ENCODE results near the gene VSNL1.

Gene VSNL1

GRCh38 chr2:17604050-17604449 lies 63.6 kb downstream of the VSNL1 start:
- DNase-seq (ENCODE audit: low spot score), result no peak
- no peaks in the 10 kb centered on the region for H3K9me3 ChIP-seq (ENCODE audit: severe bottlenecking)
- H3K4me1 ChIP-seq (ENCODE audit: insufficient read depth, poor library complexity, severe bottlenecking), result peaks cover 8% of the 10 kb centered on the region
- no peaks in the 10 kb centered on the region for H3K27me3 ChIP-seq (ENCODE audit: insufficient read depth, poor library complexity, severe bottlenecking)
- ATAC-seq (ENCODE audit: low read depth), result no peak
- no peak overlapping the region for H3K4me3 ChIP-seq (ENCODE audit: severe bottlenecking)
- H3K27ac ChIP-seq (ENCODE audit: poor library complexity, severe bottlenecking), result no peak overlapping the region
- TF ChIP-seq CTCF (IDR thresholded peaks at IDR 0.05; ENCODE audit: poor library complexity, severe bottlenecking), result no peak
- H3K36me3 ChIP-seq (ENCODE audit: low read depth), result no peaks in the 10 kb centered on the region

GRCh38 chr2:17605696-17606095 lies 65.2 kb downstream of the VSNL1 start:
- H3K4me3 ChIP-seq (ENCODE audit: severe bottlenecking), result no peak overlapping the region
- no peaks in the 10 kb centered on the region for H3K9me3 ChIP-seq (ENCODE audit: severe bottlenecking)
- DNase-seq (ENCODE audit: low spot score) (no peak), ATAC-seq (ENCODE audit: low read depth) (no peak)
- H3K36me3 ChIP-seq (ENCODE audit: low read depth), result no peaks in the 10 kb centered on the region
- H3K27me3 ChIP-seq (ENCODE audit: insufficient read depth, poor library complexity, severe bottlenecking), result no peaks in the 10 kb centered on the region
- no peak overlapping the region for H3K27ac ChIP-seq (ENCODE audit: poor library complexity, severe bottlenecking)
- H3K4me1 ChIP-seq (ENCODE audit: insufficient read depth, poor library complexity, severe bottlenecking), result no peaks in the 10 kb centered on the region
- no peak for TF ChIP-seq CTCF (IDR thresholded peaks at IDR 0.05; ENCODE audit: poor library complexity, severe bottlenecking)

- Histone ChIP-seq H3K27me3 (ENCODE audit: insufficient read depth, poor library complexity, severe bottlenecking) (no peaks in the 10 kb centered on the region), H3K9me3 (ENCODE audit: severe bottlenecking) (no peaks in the 10 kb centered on the region), H3K4me1 (ENCODE audit: insufficient read depth, poor library complexity, severe bottlenecking) (no peaks in the 10 kb centered on the region), H3K27ac (ENCODE audit: poor library complexity, severe bottlenecking) (no peak overlapping the region), H3K36me3 (ENCODE audit: low read depth) (no peaks in the 10 kb centered on the region), H3K4me3 (ENCODE audit: severe bottlenecking) (no peak overlapping the region)
- DNase-seq (ENCODE audit: low spot score) (no peak), ATAC-seq (ENCODE audit: low read depth) (no peak)
- no peak for TF ChIP-seq CTCF (IDR thresholded peaks at IDR 0.05; ENCODE audit: poor library complexity, severe bottlenecking)
Observed at GRCh38 chr2:17606851-17607250, 66.4 kb downstream of the VSNL1 start.

- no peak for ATAC-seq (ENCODE audit: low read depth)
- Histone ChIP-seq H3K9me3 (ENCODE audit: severe bottlenecking) (no peaks in the 10 kb centered on the region), H3K27ac (ENCODE audit: poor library complexity, severe bottlenecking) (no peak overlapping the region), H3K4me1 (ENCODE audit: insufficient read depth, poor library complexity, severe bottlenecking) (no peaks in the 10 kb centered on the region), H3K4me3 (ENCODE audit: severe bottlenecking) (no peak overlapping the region), H3K36me3 (ENCODE audit: low read depth) (no peaks in the 10 kb centered on the region), H3K27me3 (ENCODE audit: insufficient read depth, poor library complexity, severe bottlenecking) (no peaks in the 10 kb centered on the region)
- DNase-seq (ENCODE audit: low spot score), result no peak
- no peak for TF ChIP-seq CTCF (IDR thresholded peaks at IDR 0.05; ENCODE audit: poor library complexity, severe bottlenecking)
Observed at GRCh38 chr2:17607379-17607778, 66.9 kb downstream of the VSNL1 start.

- ATAC-seq (ENCODE audit: low read depth), result no peak
Observed at GRCh38 chr2:17608251-17608650, 67.8 kb downstream of the VSNL1 start.

More at GRCh38 chr2:17608251-17608650, 67.8 kb downstream of the VSNL1 start:
- Histone ChIP-seq H3K4me3 (ENCODE audit: severe bottlenecking) (no peak overlapping the region), H3K27ac (ENCODE audit: poor library complexity, severe bottlenecking) (no peak overlapping the region), H3K27me3 (ENCODE audit: insufficient read depth, poor library complexity, severe bottlenecking) (no peaks in the 10 kb centered on the region), H3K36me3 (ENCODE audit: low read depth) (no peaks in the 10 kb centered on the region), H3K9me3 (ENCODE audit: severe bottlenecking) (no peaks in the 10 kb centered on the region), H3K4me1 (ENCODE audit: insufficient read depth, poor library complexity, severe bottlenecking) (no peaks in the 10 kb centered on the region)
- no peak for DNase-seq (ENCODE audit: low spot score)
- TF ChIP-seq CTCF (IDR thresholded peaks at IDR 0.05; ENCODE audit: poor library complexity, severe bottlenecking), result no peak

Data from RWPE2 (cell line).